Prostate gland (tissue), 2 donors: ENCODE measurements around the gene FBP1. TPM values are rescaled to one million over a fixed set of nuclear protein-coding genes. Genes with fewer than 3 reads are reported as not detected.
"Not testable (repeated sequence)": the region's sequence is repeated elsewhere in the genome, so short reads cannot be mapped to it uniquely, and the experiment has no call there.

Experiments used
- DNase-seq: peaks from one replicate; pipeline ENCODE4 v3.0.0-alpha.2; 2019; ENCODE audit warnings: low spot score
- H3K27ac ChIP-seq, 2 donors: fragments of 200-600 bp; sonication (generic); 2 replicates each; pipeline ENCODE4 v1.5.1; 2017 to 2019
- H3K27me3 ChIP-seq: fragments of 200-600 bp; sonication (generic); replicated peaks from 2 replicates; pipeline ENCODE4 v1.5.1; 2019; ENCODE audit not compliant: insufficient read depth
- H3K36me3 ChIP-seq, 2 donors: fragments of 200-600 bp; sonication (generic); 1 replicate in 1 of 2; 2 replicates in 1 of 2; pipeline versions ENCODE4 v1.5.1 to v1.8.1; 2017 to 2019
- H3K4me1 ChIP-seq: fragments of 200-600 bp; sonication (generic); replicated peaks from 2 replicates; pipeline ENCODE4 v1.5.1; 2019
- H3K4me3 ChIP-seq, 2 donors: fragments of 200-600 bp; sonication (generic); 2 replicates each; pipeline ENCODE4 v1.5.1; 2017 to 2019
- H3K9me3 ChIP-seq: fragments of 200-600 bp; sonication (generic); 2 replicates; pipeline ENCODE4 v1.5.1; 2017
- POLR2A ChIP-seq: fragments of 450-650 bp; IDR thresholded peaks from one replicate; pipeline ENCODE4 v1.6.1; 2016; ENCODE audit warnings: antibody characterized with exemption, mild to moderate bottlenecking
- POLR2AphosphoS5 ChIP-seq: sonication (generic); formaldehyde crosslinking; IDR thresholded peaks from one replicate; pipeline ENCODE4 v1.6.1; 2017; ENCODE audit warnings: antibody characterized with exemption
- WGBS: methylation state at CpG from one replicate; pipeline ENCODE4 v1.1.5; 2018; 5-methylcytosine and 5-hydroxymethylcytosine counted together
- intact Hi-C: fragments of 100-400 bp; cut with DNase I; formaldehyde crosslinking; loops from one replicate; pipeline ENCODE4 v1.14.2; 2022
- total RNA-seq, 2 donors: library from RNA; depleted of rRNA; stranded (reverse); fragments of >200 nt; gene quantifications; one replicate each; pipeline ENCODE4 v1.1.0, GENCODE V29; 2016
- TF ChIP-seq, protein P1 (sequence below), 4 experiments: fragments of 200-600 bp in 2 of 4; fragments of 450-650 bp in 2 of 4; sonication (generic) in 2 of 4; IDR thresholded peaks; 1 replicate in 3 of 4; 2 replicates in 1 of 4; pipeline ENCODE4 v1.5.1; 2016 to 2019; ENCODE audit warnings: antibody characterized with exemption in 4 of 4, mild to moderate bottlenecking in 2 of 4, moderate library complexity in 2 of 4

FBP1 gene
- total RNA-seq, 2 donors from 2014 or later = 19.5 to 41.4 TPM

DNA sequence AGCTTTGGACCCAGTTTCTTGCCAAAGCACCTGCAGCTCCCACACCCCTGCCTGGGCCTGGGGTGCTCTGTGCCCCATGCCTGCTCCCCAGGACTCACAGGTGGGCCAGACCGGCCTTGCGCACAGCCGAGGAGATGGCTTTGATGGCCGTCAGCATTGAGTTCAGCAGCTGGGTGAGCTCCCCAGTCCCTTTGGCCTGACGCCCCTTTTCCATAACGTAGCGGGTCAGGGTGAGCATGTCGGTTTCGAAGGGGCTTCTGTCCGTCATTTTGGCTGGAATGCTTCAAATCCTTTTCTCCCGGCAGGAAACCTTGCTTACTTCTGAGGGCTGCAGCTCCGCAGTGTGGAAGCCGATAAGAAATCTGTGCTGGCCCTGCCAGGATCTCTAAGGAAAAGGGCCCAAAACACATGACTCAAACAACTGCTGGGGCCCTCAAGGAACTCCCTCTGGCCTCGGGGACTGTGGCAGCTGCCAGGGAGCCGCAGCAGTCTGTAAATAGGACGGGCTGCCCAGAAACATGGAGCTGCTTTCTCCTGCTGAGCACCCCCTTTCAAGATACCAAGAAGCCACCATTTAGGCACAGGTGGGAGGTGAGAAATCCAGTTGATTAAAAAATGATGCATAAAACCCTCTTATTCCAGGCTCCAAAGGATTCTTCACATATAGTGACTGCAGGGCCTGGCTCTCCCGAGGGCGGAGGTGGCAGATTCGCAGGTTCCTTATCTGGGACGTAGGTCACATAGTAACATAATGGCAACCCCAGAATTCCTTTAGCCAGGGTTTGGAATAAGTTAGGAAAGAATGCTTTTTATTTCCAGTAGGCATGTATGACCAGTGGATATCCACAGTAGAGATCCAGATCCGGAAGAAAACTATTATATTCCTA lies 45.6 kb downstream of the FBP1 start, which contains the start of gene FBP2:
FBP2 (minus strand) TSS at position 366 of the 887 bp plus-strand sequence; CDS start at position 268, 98 bp downstream.
- intact Hi-C loops = no loop called here
- Histone ChIP-seq H3K4me1 (no peaks in the 10 kb centered on the region), H3K4me3 (no peak within 1 kb of the TSS), H3K27ac (no peak within 1 kb of the TSS), H3K9me3 (no peaks in the 10 kb centered on the region), H3K27me3 (no peaks in the 10 kb centered on the region), H3K36me3 (no peaks in the 10 kb centered on the region)
- no peak for DNase-seq
- TF ChIP-seq POLR2A (no peak), POLR2AphosphoS5 (no peak)
- TF ChIP-seq, protein P1, sequence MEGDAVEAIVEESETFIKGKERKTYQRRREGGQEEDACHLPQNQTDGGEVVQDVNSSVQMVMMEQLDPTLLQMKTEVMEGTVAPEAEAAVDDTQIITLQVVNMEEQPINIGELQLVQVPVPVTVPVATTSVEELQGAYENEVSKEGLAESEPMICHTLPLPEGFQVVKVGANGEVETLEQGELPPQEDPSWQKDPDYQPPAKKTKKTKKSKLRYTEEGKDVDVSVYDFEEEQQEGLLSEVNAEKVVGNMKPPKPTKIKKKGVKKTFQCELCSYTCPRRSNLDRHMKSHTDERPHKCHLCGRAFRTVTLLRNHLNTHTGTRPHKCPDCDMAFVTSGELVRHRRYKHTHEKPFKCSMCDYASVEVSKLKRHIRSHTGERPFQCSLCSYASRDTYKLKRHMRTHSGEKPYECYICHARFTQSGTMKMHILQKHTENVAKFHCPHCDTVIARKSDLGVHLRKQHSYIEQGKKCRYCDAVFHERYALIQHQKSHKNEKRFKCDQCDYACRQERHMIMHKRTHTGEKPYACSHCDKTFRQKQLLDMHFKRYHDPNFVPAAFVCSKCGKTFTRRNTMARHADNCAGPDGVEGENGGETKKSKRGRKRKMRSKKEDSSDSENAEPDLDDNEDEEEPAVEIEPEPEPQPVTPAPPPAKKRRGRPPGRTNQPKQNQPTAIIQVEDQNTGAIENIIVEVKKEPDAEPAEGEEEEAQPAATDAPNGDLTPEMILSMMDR (IDR thresholded peaks at IDR 0.05) = no peak
- WGBS = 68% methylated on average over 21 of the region's 21 CpGs

GRCh38 chr9:94592683-94593082 lies 46.6 kb downstream of the FBP1 start:
- H3K27ac ChIP-seq = not testable (repeated sequence)

DNA sequence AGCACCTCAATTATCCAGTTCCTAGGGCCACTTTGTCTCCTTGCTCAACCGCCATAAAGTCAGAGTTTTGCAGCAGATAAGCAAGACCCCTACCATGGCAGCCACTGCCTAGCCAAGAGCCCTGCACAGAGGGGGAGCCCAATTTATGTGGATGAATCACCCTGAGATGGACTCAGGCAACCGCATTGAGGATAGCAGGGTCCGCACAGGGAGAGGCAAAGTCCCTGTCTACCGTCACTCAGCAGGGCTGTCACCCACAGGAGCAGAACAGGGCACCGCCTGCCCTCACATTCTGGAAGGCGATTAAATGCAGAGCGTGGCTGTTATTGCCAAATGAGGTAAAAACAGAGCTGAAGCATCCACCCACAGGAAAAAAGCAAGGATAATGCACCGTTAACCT lies 47.4 kb downstream of the FBP1 start:
- Histone ChIP-seq H3K4me3 (no peak overlapping the region), H3K27me3 (no peaks in the 10 kb centered on the region), H3K27ac (no peak overlapping the region), H3K9me3 (no peaks in the 10 kb centered on the region), H3K36me3 (no peaks in the 10 kb centered on the region), H3K4me1 (no peaks in the 10 kb centered on the region)
- TF ChIP-seq, protein P1 (IDR thresholded peaks at IDR 0.05) = no peak
- no peak for TF ChIP-seq POLR2A
- TF ChIP-seq POLR2AphosphoS5 = no peak
- WGBS = 87% methylated on average over 8 of the region's 8 CpGs
- DNase-seq = no peak
- intact Hi-C loops = no loop called here

More at GRCh38 chr9:94592683-94593082, 46.6 kb downstream of the FBP1 start:
- DNase-seq, intact Hi-C loops, H3K9me3 ChIP-seq, H3K4me3 ChIP-seq, H3K36me3 ChIP-seq, H3K4me1 ChIP-seq, H3K27me3 ChIP-seq: not testable (repeated sequence)
- WGBS = 70% methylated on average over 7 of the region's 7 CpGs

- WGBS = 92% methylated on average over 13 of the region's 38 CpGs
- H3K27me3 ChIP-seq, H3K4me1 ChIP-seq, H3K27ac ChIP-seq, H3K4me3 ChIP-seq, intact Hi-C loops, DNase-seq, H3K36me3 ChIP-seq, H3K9me3 ChIP-seq: not testable (repeated sequence)
Measured at GRCh38 chr9:94591046-94591545, 48.2 kb downstream of the FBP1 start.

DNA sequence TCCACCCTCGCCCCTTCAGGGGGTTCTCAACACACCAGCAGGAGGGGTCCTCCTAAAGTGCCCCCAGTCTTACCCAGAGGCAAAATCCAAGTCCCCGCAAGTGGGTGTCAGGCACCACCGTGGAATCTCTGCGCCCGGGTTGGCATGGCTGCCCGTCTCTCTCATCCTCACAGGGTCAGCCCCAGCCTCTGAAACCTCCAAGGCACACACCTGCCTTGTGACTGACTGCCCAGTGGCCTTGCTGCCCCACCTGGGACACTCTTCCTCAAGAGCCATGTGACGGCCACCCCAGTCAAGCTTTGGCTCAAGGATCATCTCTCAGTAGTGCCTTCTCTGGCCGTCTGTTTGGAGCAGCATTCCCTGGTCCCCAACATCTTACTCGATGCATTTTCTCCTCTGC lies 50.6 kb downstream of the FBP1 start:
- H3K9me3 ChIP-seq = no peaks in the 10 kb centered on the region
- TF ChIP-seq, protein P1 (IDR thresholded peaks at IDR 0.05) = no peak
- no peak for TF ChIP-seq POLR2AphosphoS5
- no peak for TF ChIP-seq POLR2A
- WGBS = 93% methylated on average over 9 of the region's 9 CpGs
- no peak for DNase-seq
- no peak overlapping the region for H3K27ac ChIP-seq
- H3K4me3 ChIP-seq = no peak overlapping the region
- H3K36me3 ChIP-seq = no peaks in the 10 kb centered on the region
- intact Hi-C loops = no loop called here
- H3K27me3 ChIP-seq = no peaks in the 10 kb centered on the region
- no peaks in the 10 kb centered on the region for H3K4me1 ChIP-seq

DNA sequence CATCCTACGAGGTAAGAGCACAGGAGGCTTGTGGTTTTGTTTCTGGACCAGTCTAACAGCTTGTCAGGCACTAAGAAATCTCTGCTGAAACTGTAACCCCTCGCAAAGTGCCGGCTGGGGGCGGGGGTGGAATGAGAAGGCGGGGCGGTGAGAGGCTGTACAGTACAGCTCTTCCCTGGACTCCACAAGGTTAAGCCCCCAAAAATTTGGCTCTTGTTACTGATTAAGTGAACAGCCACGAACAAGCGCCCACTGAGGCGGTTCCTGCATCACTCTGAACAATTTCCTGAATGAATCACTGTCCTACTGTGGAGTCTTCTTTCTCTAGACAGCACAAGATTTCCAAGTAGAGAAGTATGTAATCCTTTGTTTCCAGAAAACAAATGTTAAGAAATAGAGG lies 52.5 kb downstream of the FBP1 start:
- H3K36me3 ChIP-seq = no peaks in the 10 kb centered on the region
- no peak overlapping the region for H3K27ac ChIP-seq
- no peaks in the 10 kb centered on the region for H3K9me3 ChIP-seq
- 52% methylated on average over 9 of the region's 9 CpGs for WGBS
- TF ChIP-seq POLR2AphosphoS5 = no peak
- TF ChIP-seq, protein P1 (IDR thresholded peaks at IDR 0.05) = no peak
- TF ChIP-seq POLR2A = no peak
- no peaks in the 10 kb centered on the region for H3K4me1 ChIP-seq
- DNase-seq = no peak
- no peak overlapping the region for H3K4me3 ChIP-seq
- H3K27me3 ChIP-seq = no peaks in the 10 kb centered on the region
- intact Hi-C loops = no loop called here
